Osteocyte (in vitro differentiated cells): Measurements from ENCODE around the gene LARGE1. TPM values are rescaled to one million over a fixed set of nuclear protein-coding genes. Genes with fewer than 3 reads are reported as not detected.

Experiments
- DNase-seq: peaks from one replicate; pipeline ENCODE4 v3.0.0; 2021; ENCODE audit warnings: mixed read lengths; ENCODE audit not compliant: unreplicated experiment; ENCODE audit errors: extremely low spot score
- H3K27ac Mint-ChIP-seq: one replicate; pipeline ENCODE4 v1.8.0; 2021; ENCODE audit warnings: mild to moderate bottlenecking, mixed read lengths; ENCODE audit not compliant: unreplicated experiment
- H3K27me3 Mint-ChIP-seq: one replicate; pipeline ENCODE4 v1.8.0; 2021; ENCODE audit warnings: mixed read lengths; ENCODE audit not compliant: unreplicated experiment
- H3K36me3 Mint-ChIP-seq: one replicate; pipeline ENCODE4 v1.8.0; 2021; ENCODE audit warnings: mixed read lengths; ENCODE audit not compliant: unreplicated experiment
- H3K4me1 Mint-ChIP-seq: one replicate; pipeline ENCODE4 v1.8.0; 2021; ENCODE audit warnings: mixed read lengths; ENCODE audit not compliant: unreplicated experiment
- H3K4me3 Mint-ChIP-seq: one replicate; pipeline ENCODE4 v1.8.0; 2021; ENCODE audit warnings: mild to moderate bottlenecking, moderate library complexity, mixed read lengths; ENCODE audit not compliant: unreplicated experiment
- H3K9me3 Mint-ChIP-seq: one replicate; pipeline ENCODE4 v1.8.0; 2021; ENCODE audit warnings: mixed read lengths; ENCODE audit not compliant: unreplicated experiment
- CTCF ChIP-seq: fragments of 200-600 bp; sonication (generic); IDR thresholded peaks from 2 replicates; pipeline ENCODE4 v1.5.0; 2021; ENCODE audit warnings: antibody characterized with exemption, mild to moderate bottlenecking, moderate library complexity
- total RNA-seq: library from RNA; stranded (reverse); gene quantifications from 2 replicates; pipeline ENCODE4 v1.2.1, GENCODE V29; 2021

LARGE1 gene
- total RNA-seq, 1 donor from 2014 or later = 17.6 TPM

DNA sequence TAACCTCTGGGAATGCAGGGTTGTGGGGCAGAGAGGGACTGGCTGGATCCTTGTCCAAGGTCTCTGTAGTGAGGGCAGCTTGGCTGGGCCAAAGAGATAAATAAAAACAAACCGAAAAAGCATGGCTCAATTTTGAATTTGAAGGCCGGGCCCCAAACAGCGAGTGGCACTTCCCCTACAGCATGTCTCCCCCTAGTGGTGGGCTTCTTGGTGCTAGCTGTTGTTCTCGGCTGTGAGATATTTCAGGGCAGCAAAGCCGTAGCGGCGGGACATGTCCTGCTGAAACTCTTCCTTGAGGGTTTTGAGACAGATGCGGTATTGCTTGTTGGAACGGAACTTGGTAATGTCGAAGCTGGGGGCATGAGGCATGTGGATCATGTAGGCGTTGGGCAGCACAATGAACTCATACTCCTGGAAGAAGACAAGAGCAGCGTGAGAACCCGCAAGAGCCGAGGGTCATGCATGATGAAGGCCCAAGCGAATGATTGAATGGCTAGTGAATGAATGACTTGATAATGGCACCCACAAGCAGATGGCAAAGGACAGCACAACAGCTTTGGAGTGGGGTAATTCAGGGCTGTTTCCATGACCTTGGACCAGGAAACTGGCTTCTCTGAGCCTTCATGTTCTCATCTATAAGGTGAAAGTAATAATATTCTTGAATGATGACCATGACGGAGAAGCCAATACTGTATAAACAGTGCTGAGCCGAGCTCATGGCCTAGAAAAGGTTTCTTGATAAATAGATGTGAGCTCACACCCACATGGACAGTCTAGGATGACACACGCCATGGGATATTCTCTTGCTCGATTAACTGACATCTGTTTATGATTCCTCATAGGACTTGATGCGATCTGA is 645.8 kb downstream of the LARGE1 start:
- DNase-seq = no peak
- Mint-ChIP-seq H3K36me3 (no peaks in the 10 kb centered on the region), H3K4me3 (no peak overlapping the region), H3K9me3 (peaks cover 3% of the 10 kb centered on the region), H3K4me1 (no peaks in the 10 kb centered on the region), H3K27ac (no peak overlapping the region), H3K27me3 (no peaks in the 10 kb centered on the region)
- peak; percentile 37 for TF ChIP-seq CTCF

- H3K36me3 Mint-ChIP-seq = no peaks in the 10 kb centered on the region
- DNase-seq = no peak
- H3K27me3 Mint-ChIP-seq = no peaks in the 10 kb centered on the region
- TF ChIP-seq CTCF = no peak
- peaks cover 3% of the 10 kb centered on the region for H3K9me3 Mint-ChIP-seq
- no peaks in the 10 kb centered on the region for H3K4me1 Mint-ChIP-seq
- H3K27ac Mint-ChIP-seq = no peak overlapping the region
- H3K4me3 Mint-ChIP-seq = no peak overlapping the region
Measured at GRCh38 chr22:33272871-33273270, 647.4 kb downstream of the LARGE1 start.

- TF ChIP-seq CTCF = no peak
- H3K36me3 Mint-ChIP-seq = no peaks in the 10 kb centered on the region
- no peak for DNase-seq
- H3K9me3 Mint-ChIP-seq = peaks cover 3% of the 10 kb centered on the region
- no peak overlapping the region for H3K27ac Mint-ChIP-seq
- H3K4me3 Mint-ChIP-seq = no peak overlapping the region
- no peaks in the 10 kb centered on the region for H3K27me3 Mint-ChIP-seq
- no peaks in the 10 kb centered on the region for H3K4me1 Mint-ChIP-seq
Measured at GRCh38 chr22:33272180-33272579, 648.1 kb downstream of the LARGE1 start.

- H3K4me1 Mint-ChIP-seq = no peaks in the 10 kb centered on the region
- TF ChIP-seq CTCF = no peak
- H3K27ac Mint-ChIP-seq = no peak overlapping the region
- DNase-seq = no peak
- peaks cover 3% of the 10 kb centered on the region for H3K9me3 Mint-ChIP-seq
- no peaks in the 10 kb centered on the region for H3K36me3 Mint-ChIP-seq
- H3K4me3 Mint-ChIP-seq = no peak overlapping the region
- no peaks in the 10 kb centered on the region for H3K27me3 Mint-ChIP-seq
Measured at GRCh38 chr22:33271390-33272161, 648.7 kb downstream of the LARGE1 start.

DNA sequence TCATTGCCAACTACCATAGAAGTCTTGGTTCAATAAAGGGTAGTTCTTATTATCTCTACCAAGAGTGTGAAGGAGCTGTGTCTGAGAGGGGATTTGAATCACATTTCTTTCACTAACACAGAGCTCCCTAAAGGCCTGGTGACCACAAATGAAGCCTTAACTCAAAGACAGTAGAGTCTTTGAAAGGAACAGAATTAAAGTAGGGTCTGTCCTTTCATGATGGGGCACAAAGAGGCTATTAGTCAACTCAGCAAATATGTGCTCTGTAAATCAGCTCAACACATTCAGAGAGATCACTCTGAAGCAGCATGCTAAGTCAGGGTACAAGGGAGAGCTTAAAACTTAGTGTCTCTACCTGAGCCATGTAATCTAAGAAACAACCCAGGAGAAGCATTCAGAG is 649.7 kb downstream of the LARGE1 start:
- Mint-ChIP-seq H3K4me1 (no peaks in the 10 kb centered on the region), H3K27ac (no peak overlapping the region), H3K36me3 (no peaks in the 10 kb centered on the region), H3K27me3 (no peaks in the 10 kb centered on the region), H3K9me3 (peaks cover 3% of the 10 kb centered on the region), H3K4me3 (no peak overlapping the region)
- TF ChIP-seq CTCF = no peak
- no peak for DNase-seq
